WTC11 (cell line): Measurements from ENCODE around the gene CLSTN2. TPM values are rescaled to one million over a fixed set of nuclear protein-coding genes. Genes with fewer than 3 reads are reported as not detected.

ENCODE experiments used
- ATAC-seq: fragments of 200-7000 bp; cut with Tn5 transposase; 2 replicates; pipeline ENCODE4 v1.10.0; 2021; ENCODE audit warnings: mild to moderate bottlenecking, moderate library complexity
- CTCF ChIA-PET: fragments of 300-600 bp; sonication (Branson Sonifier 250); formaldehyde crosslinking; loops from one replicate; lab custom pipeline; 2021; ENCODE audit warnings: antibody characterized with exemption; lab: Charles Lee
- POLR2A ChIA-PET: fragments of 350-600 bp; sonication (Branson Sonifier 250); formaldehyde crosslinking; loops from one replicate; lab custom pipeline; 2021; ENCODE audit warnings: antibody characterized with exemption; lab: Charles Lee
- DNase-seq: peaks from one replicate; pipeline ENCODE4 v3.0.0; 2021; ENCODE audit warnings: low spot score
- H3K27ac Mint-ChIP-seq: 2 replicates; pipeline ENCODE4 v1.8.0; 2021; ENCODE audit warnings: mixed read lengths
- H3K27me3 Mint-ChIP-seq: 2 replicates; pipeline ENCODE4 v1.8.0; 2021; ENCODE audit warnings: low read depth, mild to moderate bottlenecking, moderate library complexity, mixed read lengths
- H3K36me3 Mint-ChIP-seq: 2 replicates; pipeline ENCODE4 v1.8.0; 2021; ENCODE audit warnings: mixed read lengths
- H3K4me1 Mint-ChIP-seq: 2 replicates; pipeline ENCODE4 v1.8.0; 2022; ENCODE audit warnings: mixed read lengths
- H3K4me3 Mint-ChIP-seq: 2 replicates; pipeline ENCODE4 v1.8.0; 2021; ENCODE audit warnings: mild to moderate bottlenecking, moderate library complexity, mixed read lengths
- H3K9me3 Mint-ChIP-seq: 2 replicates; pipeline ENCODE4 v1.8.0; 2021; ENCODE audit warnings: mixed read lengths
- ATF1 ChIP-seq: sonication (generic); formaldehyde crosslinking; IDR thresholded peaks from 2 replicates; pipeline ENCODE4 v1.8.1; 2023; ENCODE audit warnings: mild to moderate bottlenecking, moderate library complexity, missing genetic modification reagents
- CDX4 ChIP-seq: fragments of 250-450 bp; sonication (Bioruptor Pico); IDR thresholded peaks from 2 replicates; pipeline ENCODE4 v1.9.0; 2021; ENCODE audit warnings: moderate library complexity, mild to moderate bottlenecking, inconsistent platforms, borderline replicate concordance
- CREM ChIP-seq: sonication (generic); formaldehyde crosslinking; IDR thresholded peaks from 2 replicates; pipeline ENCODE4 v1.8.1; 2022; ENCODE audit warnings: mild to moderate bottlenecking, missing genetic modification reagents, moderate library complexity
- ELF4 ChIP-seq: sonication (generic); formaldehyde crosslinking; IDR thresholded peaks from 2 replicates; pipeline ENCODE4 v1.8.1; 2022; ENCODE audit warnings: low read depth, mild to moderate bottlenecking, moderate library complexity, missing genetic modification reagents
- EMX1 ChIP-seq: fragments of 250-450 bp; sonication (Bioruptor Pico); IDR thresholded peaks from 2 replicates; pipeline ENCODE4 v1.8.0; 2021; ENCODE audit warnings: mild to moderate bottlenecking
- ETV6 ChIP-seq: sonication (generic); formaldehyde crosslinking; IDR thresholded peaks from 2 replicates; pipeline ENCODE4 v1.8.1; 2022; ENCODE audit warnings: mild to moderate bottlenecking, missing genetic modification reagents
- FOXP1 ChIP-seq: sonication (generic); formaldehyde crosslinking; IDR thresholded peaks from 2 replicates; pipeline ENCODE4 v1.8.0; 2022; ENCODE audit warnings: missing genetic modification reagents, mild to moderate bottlenecking, moderate library complexity, borderline replicate concordance
- FOXP4 ChIP-seq: sonication (generic); formaldehyde crosslinking; IDR thresholded peaks from 2 replicates; pipeline ENCODE4 v1.8.0; 2022; ENCODE audit warnings: mild to moderate bottlenecking, missing genetic modification reagents
- HMGXB4 ChIP-seq: sonication (generic); formaldehyde crosslinking; IDR thresholded peaks from 2 replicates; pipeline ENCODE4 v1.8.1; 2023; ENCODE audit warnings: mild to moderate bottlenecking, moderate library complexity, missing genetic modification reagents
- JAZF1 ChIP-seq: fragments of 250-450 bp; sonication (Bioruptor Pico); IDR thresholded peaks from 2 replicates; pipeline ENCODE4 v1.9.0; 2021; ENCODE audit warnings: moderate library complexity, mild to moderate bottlenecking, inconsistent platforms
- NFATC4 ChIP-seq: fragments of 250-450 bp; sonication (Bioruptor Pico); IDR thresholded peaks from 2 replicates; pipeline ENCODE4 v1.9.0; 2021; ENCODE audit warnings: mild to moderate bottlenecking
- NFYB ChIP-seq: sonication (generic); formaldehyde crosslinking; conservative IDR thresholded peaks from 2 replicates; pipeline ENCODE4 v1.8.0; 2022; ENCODE audit warnings: low read depth, missing genetic modification reagents
- OVOL2 ChIP-seq: fragments of 250-450 bp; sonication (Bioruptor Pico); IDR thresholded peaks from 2 replicates; pipeline ENCODE4 v1.9.0; 2021; ENCODE audit warnings: mild to moderate bottlenecking, borderline replicate concordance
- RELA ChIP-seq: sonication (generic); formaldehyde crosslinking; IDR thresholded peaks from 2 replicates; pipeline ENCODE4 v1.8.1; 2022; ENCODE audit warnings: missing genetic modification reagents, mild to moderate bottlenecking, borderline replicate concordance
- TCF7 ChIP-seq: sonication (generic); formaldehyde crosslinking; IDR thresholded peaks from 2 replicates; pipeline ENCODE4 v1.8.0; 2022; ENCODE audit warnings: mild to moderate bottlenecking, low read depth, missing genetic modification reagents, moderate library complexity
- TEAD4 ChIP-seq: sonication (generic); formaldehyde crosslinking; IDR thresholded peaks from 2 replicates; pipeline ENCODE4 v1.8.0; 2022; ENCODE audit warnings: mild to moderate bottlenecking, missing genetic modification reagents
- TP53 ChIP-seq: sonication (generic); formaldehyde crosslinking; IDR thresholded peaks from 2 replicates; pipeline ENCODE4 v1.8.1; 2023; ENCODE audit warnings: mild to moderate bottlenecking, missing genetic modification reagents
- ZMAT4 ChIP-seq: fragments of 250-450 bp; sonication (Bioruptor Pico); IDR thresholded peaks from 2 replicates; pipeline ENCODE4 v1.9.0; 2021; ENCODE audit warnings: mild to moderate bottlenecking
- ZNF416 ChIP-seq: fragments of 250-450 bp; sonication (Bioruptor Pico); IDR thresholded peaks from 2 replicates; pipeline ENCODE4 v1.9.0; 2021; ENCODE audit warnings: mild to moderate bottlenecking, inconsistent platforms
- total RNA-seq: library from RNA; stranded (reverse); gene quantifications from 3 replicates; pipeline ENCODE4 v1.2.3, GENCODE V29; 2021
- TF ChIP-seq, protein P1 (sequence below): sonication (generic); formaldehyde crosslinking; conservative IDR thresholded peaks from 2 replicates; pipeline ENCODE4 v1.8.1; 2022; ENCODE audit warnings: mild to moderate bottlenecking, missing genetic modification reagents
- TF ChIP-seq, protein P2 (sequence below): sonication (generic); formaldehyde crosslinking; IDR thresholded peaks from 2 replicates; pipeline ENCODE4 v1.8.1; 2022; ENCODE audit warnings: mild to moderate bottlenecking, moderate library complexity, missing genetic modification reagents

The CLSTN2 gene
- total RNA-seq, 1 experiment from 2014 or later, result 0.35 TPM

- no peak overlapping the region for H3K4me3 Mint-ChIP-seq
- H3K36me3 Mint-ChIP-seq, result peaks cover 8% of the 10 kb centered on the region
- no peak for DNase-seq
- no peak overlapping the region for H3K27ac Mint-ChIP-seq
- no peak for ATAC-seq
- no peaks in the 10 kb centered on the region; the same call in 1 of the 2 replicates for H3K27me3 Mint-ChIP-seq
- peaks cover 57% of the 10 kb centered on the region for H3K4me1 Mint-ChIP-seq
- H3K9me3 Mint-ChIP-seq, result peaks cover 24% of the 10 kb centered on the region
- ChIA-PET POLR2A (no interaction called here), CTCF (no interaction called here)
- TF ChIP-seq OVOL2 (CRISPR knock-in tag), result no peak
- TF ChIP-seq EMX1, result no peak
- TF ChIP-seq, protein P1, sequence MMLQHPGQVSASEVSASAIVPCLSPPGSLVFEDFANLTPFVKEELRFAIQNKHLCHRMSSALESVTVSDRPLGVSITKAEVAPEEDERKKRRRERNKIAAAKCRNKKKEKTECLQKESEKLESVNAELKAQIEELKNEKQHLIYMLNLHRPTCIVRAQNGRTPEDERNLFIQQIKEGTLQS (CRISPR knock-in tag), result no peak
- no peak for TF ChIP-seq FOXP4 (CRISPR knock-in tag)
- no peak for TF ChIP-seq NFATC4 (CRISPR knock-in tag)
- TF ChIP-seq, protein P2, sequence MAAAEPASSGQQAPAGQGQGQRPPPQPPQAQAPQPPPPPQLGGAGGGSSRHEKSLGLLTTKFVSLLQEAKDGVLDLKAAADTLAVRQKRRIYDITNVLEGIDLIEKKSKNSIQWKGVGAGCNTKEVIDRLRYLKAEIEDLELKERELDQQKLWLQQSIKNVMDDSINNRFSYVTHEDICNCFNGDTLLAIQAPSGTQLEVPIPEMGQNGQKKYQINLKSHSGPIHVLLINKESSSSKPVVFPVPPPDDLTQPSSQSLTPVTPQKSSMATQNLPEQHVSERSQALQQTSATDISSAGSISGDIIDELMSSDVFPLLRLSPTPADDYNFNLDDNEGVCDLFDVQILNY (CRISPR knock-in tag), result no peak
- TF ChIP-seq NFYB (CRISPR knock-in tag), result no peak
- no peak for TF ChIP-seq ZNF416
- no peak for TF ChIP-seq RELA
- TF ChIP-seq ZMAT4 (CRISPR knock-in tag), result no peak
- no peak for TF ChIP-seq ATF1 (CRISPR knock-in tag)
- no peak for TF ChIP-seq HMGXB4 (CRISPR knock-in tag)
- no peak for TF ChIP-seq JAZF1
- no peak for TF ChIP-seq ETV6 (CRISPR knock-in tag)
- no peak for TF ChIP-seq TCF7
- no peak for TF ChIP-seq FOXP1 (CRISPR knock-in tag)
- TF ChIP-seq ELF4 (CRISPR knock-in tag), result no peak
- no peak for TF ChIP-seq TP53 (CRISPR knock-in tag)
- no peak for TF ChIP-seq CREM (CRISPR knock-in tag)
- TF ChIP-seq TEAD4 (CRISPR knock-in tag), result no peak
These were observed 359.1 kb downstream of the CLSTN2 start for GRCh38 chr3:140294058-140294457.

DNA sequence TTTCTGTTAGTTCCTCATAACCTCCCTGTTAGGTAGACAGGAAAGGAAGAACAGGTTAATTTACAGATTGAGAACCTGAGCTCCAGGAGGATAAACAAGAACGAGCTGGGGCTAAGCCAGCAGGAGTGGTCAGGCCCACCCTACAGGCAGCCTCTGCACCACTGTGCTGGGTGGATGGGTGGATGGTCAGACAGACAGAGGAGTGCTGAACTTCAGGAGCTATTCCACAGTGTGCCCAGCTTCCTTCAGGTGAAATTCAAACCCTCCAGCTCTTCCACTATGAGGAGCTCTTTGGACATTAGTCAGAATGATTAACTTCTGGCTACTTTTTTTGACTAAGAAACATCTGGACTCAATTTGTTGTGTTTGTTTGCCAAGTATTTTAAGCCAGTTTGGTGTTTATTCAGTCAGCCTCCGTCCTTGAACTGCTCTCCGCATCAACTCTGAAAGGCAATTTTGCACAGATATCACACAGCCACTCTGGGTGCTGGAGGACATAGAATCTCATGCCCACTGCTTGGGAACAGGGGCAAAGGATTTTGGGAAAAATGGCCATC lies 361.9 kb downstream of the CLSTN2 start:
- H3K36me3 Mint-ChIP-seq, result peaks cover 4% of the 10 kb centered on the region; the same call in 1 of the 2 replicates
- H3K27me3 Mint-ChIP-seq, result no peaks in the 10 kb centered on the region
- DNase-seq (no peak), ATAC-seq (peak; percentile 13)
- H3K27ac Mint-ChIP-seq, result no peak overlapping the region
- ChIA-PET POLR2A (no interaction called here), CTCF (interaction anchor here (0.8 to 1.7 kb wide), 2 partner anchors 162 to 168 kb away, joined by 3 to 8 read pairs; no protein-coding TSS in a partner anchor)
- H3K4me3 Mint-ChIP-seq, result no peak overlapping the region
- H3K4me1 Mint-ChIP-seq, result peaks cover 57% of the 10 kb centered on the region
- TF ChIP-seq CDX4 (CRISPR knock-in tag), result no peak
- H3K9me3 Mint-ChIP-seq, result peaks cover 13% of the 10 kb centered on the region
